H1 (cell line): ENCODE results near the gene PCNX1. TPM values are rescaled to one million over a fixed set of nuclear protein-coding genes. Genes with fewer than 3 reads are reported as not detected.
"Not testable (repeated sequence)": the region's sequence is repeated elsewhere in the genome, so short reads cannot be mapped to it uniquely, and the experiment has no call there.

Experiments
- CTCF ChIA-PET: fragments of 300-600 bp; sonication (Branson Sonifier 250); formaldehyde crosslinking; loops from one replicate; lab custom pipeline; 2021; ENCODE audit not compliant: partially characterized antibody; lab: Charles Lee
- POLR2A ChIA-PET: fragments of 300-600 bp; sonication (Branson Sonifier 250); formaldehyde crosslinking; loops from one replicate; lab custom pipeline; 2021; ENCODE audit warnings: inconsistent platforms; ENCODE audit not compliant: partially characterized antibody; lab: Charles Lee
- DNase-seq, 2 experiments: peaks; one replicate each; pipeline versions ENCODE4 v3.0.0 to v3.0.0-alpha.2; 2010 to 2022; ENCODE audit warnings: low spot score in 2 of 2, low read depth in 1 of 2, mixed read lengths in 1 of 2
- FAIRE-seq: peaks from 2 replicates; lab custom pipeline; 2011; peaks lifted over from hg19 to GRCh38; lab: Jason Lieb, UNC
- H2AFZ ChIP-seq: 2 replicates; pipeline ENCODE4 v1.8.1; 2012; ENCODE audit warnings: low read length, inconsistent platforms
- H2AK5ac ChIP-seq: 2 replicates; pipeline ENCODE4 v1.6.1; 2013; ENCODE audit warnings: low read depth, low read length
- H2BK120ac ChIP-seq: replicated peaks from 2 replicates; pipeline ENCODE3; 2013; ENCODE audit warnings: low read depth, low read length, inconsistent platforms
- H2BK12ac ChIP-seq: 2 replicates; pipeline ENCODE4 v1.6.1; 2013; ENCODE audit warnings: low read depth, low read length
- H2BK15ac ChIP-seq: 2 replicates; pipeline ENCODE4 v1.6.1; 2013; ENCODE audit warnings: low read length
- H2BK20ac ChIP-seq: 2 replicates; pipeline ENCODE4 v1.6.1; 2013; ENCODE audit warnings: low read length
- H2BK5ac ChIP-seq: 2 replicates; pipeline ENCODE4 v1.6.1; 2013; ENCODE audit warnings: low read depth, low read length
- H3K14ac ChIP-seq: 2 replicates; pipeline ENCODE4 v1.6.1; 2013; ENCODE audit warnings: inconsistent platforms; ENCODE audit not compliant: insufficient read length
- H3K18ac ChIP-seq: 2 replicates; pipeline ENCODE4 v1.6.1; 2013; ENCODE audit warnings: low read length; ENCODE audit errors: extremely low read depth
- H3K23ac ChIP-seq: 2 replicates; pipeline ENCODE4 v1.6.1; 2013; ENCODE audit warnings: inconsistent platforms; ENCODE audit not compliant: insufficient read length
- H3K23me2 ChIP-seq: 2 replicates; pipeline ENCODE4 v1.6.1; 2013; ENCODE audit warnings: low read depth, low read length
- H3K27ac ChIP-seq: 2 replicates; pipeline ENCODE4 v1.6.1; 2011; ENCODE audit warnings: low read depth, low read length, inconsistent platforms
- H3K27me3 ChIP-seq, 4 experiments: replicated peaks in 1 of 4; 1 replicate in 1 of 4; 2 replicates in 3 of 4; pipeline versions ENCODE4 v1.6.1 to v1.8.1; 2011 to 2013; ENCODE audit warnings: low read length in 3 of 4, mild to moderate bottlenecking in 3 of 4, inconsistent platforms in 2 of 4, mixed read lengths in 2 of 4, moderate library complexity in 1 of 4; ENCODE audit not compliant: control insufficient read depth in 3 of 4, insufficient read depth in 3 of 4; ENCODE audit errors: extremely low read depth in 1 of 4
- H3K36me3 ChIP-seq, 4 experiments: 2 replicates each; pipeline versions ENCODE4 v1.6.1 to v1.8.1; 2011 to 2013; ENCODE audit warnings: mild to moderate bottlenecking in 4 of 4, low read length in 3 of 4, moderate library complexity in 2 of 4, control low read depth in 1 of 4, inconsistent platforms in 1 of 4; ENCODE audit not compliant: insufficient read depth in 4 of 4, control insufficient read depth in 2 of 4
- H3K4ac ChIP-seq: replicated peaks from 2 replicates; pipeline ENCODE3; 2013; ENCODE audit warnings: low read length, low read depth, mixed read lengths, inconsistent platforms; ENCODE audit not compliant: insufficient read length
- H3K4me1 ChIP-seq, 4 experiments: replicated peaks in 1 of 4; 1 replicate in 1 of 4; 2 replicates in 3 of 4; pipeline versions ENCODE4 v1.6.1 to v1.8.1; 2011 to 2013; ENCODE audit warnings: low read length in 3 of 4, inconsistent platforms in 2 of 4, mixed read lengths in 1 of 4; ENCODE audit not compliant: insufficient read depth in 4 of 4, control insufficient read depth in 3 of 4
- H3K4me2 ChIP-seq, 2 experiments: 2 replicates each; pipeline versions ENCODE4 v1.6.1 to v1.8.1; 2011 to 2013; ENCODE audit warnings: low read depth in 2 of 2, low read length in 2 of 2, control low read depth in 1 of 2, inconsistent platforms in 1 of 2, mild to moderate bottlenecking in 1 of 2; ENCODE audit not compliant: insufficient read depth in 1 of 2
- H3K4me3 ChIP-seq, 4 experiments: fragments of 200-600, 300-600 bp in 1 of 4; sonication (generic), shearing (Covaris generic), sonication (Bioruptor Twin) in 1 of 4; 2 replicates each; pipeline versions ENCODE4 v1.5.1 to v1.8.1; 2011 to 2016; ENCODE audit warnings: low read length in 4 of 4, low read depth in 3 of 4, control low read depth in 2 of 4, inconsistent platforms in 2 of 4, mild to moderate bottlenecking in 2 of 4, mixed read lengths in 1 of 4, moderate library complexity in 1 of 4; ENCODE audit not compliant: insufficient read depth in 2 of 4; ENCODE audit errors: extremely low read depth in 1 of 4
- H3K56ac ChIP-seq: replicated peaks from 2 replicates; pipeline ENCODE3; 2013; ENCODE audit warnings: low read depth, mild to moderate bottlenecking, mixed read lengths, low read length, inconsistent platforms; ENCODE audit not compliant: insufficient read length
- H3K79me1 ChIP-seq: 2 replicates; pipeline ENCODE4 v1.6.1; 2013; ENCODE audit warnings: low read depth, low read length, control low read depth
- H3K79me2 ChIP-seq, 2 experiments: 2 replicates each; pipeline versions ENCODE4 v1.6.1 to v1.8.1; 2012 to 2013; ENCODE audit warnings: low read length in 2 of 2, mild to moderate bottlenecking in 2 of 2, inconsistent platforms in 1 of 2; ENCODE audit not compliant: insufficient read depth in 2 of 2, control insufficient read depth in 1 of 2
- H3K9ac ChIP-seq, 4 experiments: replicated peaks in 1 of 4; 1 replicate in 1 of 4; 2 replicates in 3 of 4; pipeline versions ENCODE4 v1.6.1 to v1.8.1; 2011 to 2013; ENCODE audit warnings: low read depth in 3 of 4, low read length in 3 of 4, control low read depth in 2 of 4, mild to moderate bottlenecking in 2 of 4, moderate library complexity in 2 of 4, inconsistent platforms in 1 of 4; ENCODE audit errors: extremely low read depth in 1 of 4
- H3K9me3 ChIP-seq, 2 experiments: 2 replicates each; pipeline versions ENCODE4 v1.6.1 to v1.8.1; 2012 to 2013; ENCODE audit warnings: mild to moderate bottlenecking in 2 of 2, moderate library complexity in 2 of 2, control low read depth in 1 of 2, inconsistent platforms in 1 of 2, low read depth in 1 of 2, low read length in 1 of 2, mixed read lengths in 1 of 2; ENCODE audit not compliant: insufficient read depth in 2 of 2
- H4K20me1 ChIP-seq, 2 experiments: replicated peaks in 1 of 2; 2 replicates each; pipeline versions ENCODE3 to v1.8.1; 2011 to 2013; ENCODE audit warnings: inconsistent platforms in 2 of 2, low read length in 2 of 2, mild to moderate bottlenecking in 1 of 2; ENCODE audit not compliant: insufficient read depth in 2 of 2, control insufficient read depth in 1 of 2
- H4K5ac ChIP-seq: 2 replicates; pipeline ENCODE4 v1.6.1; 2013; ENCODE audit warnings: low read length, low read depth, mixed read lengths, inconsistent platforms; ENCODE audit not compliant: insufficient read length
- H4K8ac ChIP-seq: 2 replicates; pipeline ENCODE4 v1.8.0; 2013; ENCODE audit warnings: mild to moderate bottlenecking, moderate library complexity, low read length, inconsistent platforms; ENCODE audit not compliant: insufficient read depth; ENCODE audit errors: extremely low read depth
- H4K91ac ChIP-seq: replicated peaks from 2 replicates; pipeline ENCODE3; 2013; ENCODE audit warnings: low read length, mixed read lengths, inconsistent platforms; ENCODE audit not compliant: insufficient read length
- WGBS, 2 experiments: shearing (Covaris generic) in 1 of 2; methylation state at CpG; one replicate each; pipeline versions ENCODE4 v1.1.6 to v1.1.7; 2013 to 2015; ENCODE audit warnings: low lambda C conversion rate in 2 of 2, mixed read lengths in 2 of 2, inconsistent platforms in 1 of 2, low coverage in 1 of 2, missing lambda C conversion rate in 1 of 2; ENCODE audit not compliant: insufficient replicate concordance in 2 of 2, insufficient coverage in 1 of 2, insufficient read length in 1 of 2; ENCODE audit errors: extremely low coverage in 1 of 2, missing lambda C conversion rate in 1 of 2; 5-methylcytosine and 5-hydroxymethylcytosine counted together
- polyA plus RNA-seq, 7 experiments: library from polyadenylated mRNA; depleted of rRNA in 3 of 7; stranded (reverse) in 5 of 7; unstranded in 2 of 7; fragments of >200 nt in 5 of 7; fragments of 200-250 nt in 2 of 7; gene quantifications; 1 replicate in 5 of 7; 2 replicates in 1 of 7; 4 replicates in 1 of 7; pipeline versions ENCODE4 v1.2.1 to v1.2.3, GENCODE V29; 2011 to 2013; ENCODE audit warnings: missing spikeins in 2 of 7, mixed read lengths in 2 of 7
- total RNA-seq: library from RNA; stranded (reverse); fragmentation: NEBNext Ultra II Directional; extraction: Animal tissue kit (Norgen Biotek cat#: 25700); gene quantifications from 2 replicates; pipeline ENCODE4 v1.2.1, GENCODE V29; 2021
- TF ChIP-seq, protein P1 (sequence below), 3 experiments: IDR thresholded peaks; 1 replicate in 2 of 3; 2 replicates in 1 of 3; pipeline versions ENCODE4 v1.5.1 to v1.6.1; 2011; ENCODE audit warnings: low read length in 3 of 3, mild to moderate bottlenecking in 3 of 3, inconsistent platforms in 2 of 3, low read depth in 1 of 3, moderate library complexity in 1 of 3; ENCODE audit not compliant: insufficient read depth in 1 of 3; ENCODE audit errors: control extremely low read depth in 1 of 3

Gene PCNX1
- total and polyA plus RNA-seq, 2 of the 8 experiments (the other 6 are each of a cell fraction or from before 2014, with no cell fraction given), result 37.7 to 53.2 TPM

DNA sequence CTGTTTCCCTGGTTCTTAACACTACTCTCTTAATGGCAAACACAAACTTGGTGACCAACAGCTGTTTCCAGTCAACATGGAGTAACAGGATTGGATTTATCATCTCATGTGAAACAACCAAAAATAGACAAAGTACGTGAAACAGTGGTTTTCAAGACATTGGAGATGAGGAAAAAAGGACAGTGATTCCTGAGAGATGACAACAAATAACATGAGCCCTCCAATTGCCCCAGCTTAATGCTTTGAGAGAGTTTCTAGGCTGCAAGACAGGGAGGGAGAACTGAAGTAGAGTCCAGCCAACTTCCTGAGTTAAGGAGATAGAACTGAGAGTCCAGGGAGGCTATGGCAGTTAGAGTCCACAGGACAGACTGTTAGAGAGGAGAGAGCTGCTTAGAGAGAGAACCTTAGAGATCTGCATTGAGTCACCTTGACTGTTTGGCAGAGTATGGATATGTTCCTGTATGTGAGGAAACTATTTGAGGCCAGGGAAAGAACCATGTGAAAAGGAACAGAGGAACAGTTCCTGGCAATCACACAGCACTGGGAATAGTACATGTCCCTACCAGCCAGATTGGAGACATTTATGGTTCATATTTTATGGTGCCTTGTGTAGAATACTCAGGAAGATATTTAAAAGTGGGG lies 106.4 kb downstream of the PCNX1 start (continued):
- TF ChIP-seq, protein P1, sequence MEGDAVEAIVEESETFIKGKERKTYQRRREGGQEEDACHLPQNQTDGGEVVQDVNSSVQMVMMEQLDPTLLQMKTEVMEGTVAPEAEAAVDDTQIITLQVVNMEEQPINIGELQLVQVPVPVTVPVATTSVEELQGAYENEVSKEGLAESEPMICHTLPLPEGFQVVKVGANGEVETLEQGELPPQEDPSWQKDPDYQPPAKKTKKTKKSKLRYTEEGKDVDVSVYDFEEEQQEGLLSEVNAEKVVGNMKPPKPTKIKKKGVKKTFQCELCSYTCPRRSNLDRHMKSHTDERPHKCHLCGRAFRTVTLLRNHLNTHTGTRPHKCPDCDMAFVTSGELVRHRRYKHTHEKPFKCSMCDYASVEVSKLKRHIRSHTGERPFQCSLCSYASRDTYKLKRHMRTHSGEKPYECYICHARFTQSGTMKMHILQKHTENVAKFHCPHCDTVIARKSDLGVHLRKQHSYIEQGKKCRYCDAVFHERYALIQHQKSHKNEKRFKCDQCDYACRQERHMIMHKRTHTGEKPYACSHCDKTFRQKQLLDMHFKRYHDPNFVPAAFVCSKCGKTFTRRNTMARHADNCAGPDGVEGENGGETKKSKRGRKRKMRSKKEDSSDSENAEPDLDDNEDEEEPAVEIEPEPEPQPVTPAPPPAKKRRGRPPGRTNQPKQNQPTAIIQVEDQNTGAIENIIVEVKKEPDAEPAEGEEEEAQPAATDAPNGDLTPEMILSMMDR (IDR thresholded peaks at IDR 0.05; ENCODE audit: control extremely low read depth in 1 of 3, insufficient read depth in 1 of 3, low read depth in 1 of 3, low read length in 3 of 3), result no peak

- CTCF ChIA-PET, H3K79me1 ChIP-seq, H3K27me3 ChIP-seq, DNase-seq, H4K5ac ChIP-seq, H3K18ac ChIP-seq, H2AK5ac ChIP-seq, H3K4me2 ChIP-seq, H2BK12ac ChIP-seq, POLR2A ChIA-PET, H2BK15ac ChIP-seq, H2BK5ac ChIP-seq, H3K56ac ChIP-seq, H3K79me2 ChIP-seq, H3K23ac ChIP-seq, H4K20me1 ChIP-seq, H3K14ac ChIP-seq, H4K8ac ChIP-seq, H3K23me2 ChIP-seq, H2BK20ac ChIP-seq, H3K4me1 ChIP-seq, H3K9me3 ChIP-seq, H3K4ac ChIP-seq, H2AFZ ChIP-seq, H4K91ac ChIP-seq, FAIRE-seq, H2BK120ac ChIP-seq, H3K27ac ChIP-seq, H3K9ac ChIP-seq, H3K4me3 ChIP-seq: not testable (repeated sequence)
- H3K36me3 ChIP-seq, result peaks cover 3 to 30% (median 8%) of the 10 kb centered on the region in 4 experiments; a peak in 6 of 8 replicates
- WGBS, 2 experiments, result no CpG with 5 or more reads among the region's 3 CpGs
Observed at GRCh38 chr14:71019917-71020316, 112.7 kb downstream of the PCNX1 start.
